ENCODE data around the gene CYTH1.

CYTH1 gene

GRCh38 chr17:78824240-78824639, 42.2 kb upstream of the CYTH1 start:
- TF ChIP-seq CTCF (IDR thresholded peaks at IDR 0.05; ENCODE audit: low read depth, low read length, missing control alignments) = no peak
- no peak for DNase-seq (ENCODE audit: extremely low read depth, low read depth)

GRCh38 chr17:78823282-78824046, 41.4 kb upstream of the CYTH1 start:
- peak; percentile 33 for TF ChIP-seq CTCF (IDR thresholded peaks at IDR 0.05; ENCODE audit: low read depth, low read length, missing control alignments)
- DNase-seq (ENCODE audit: extremely low read depth, low read depth) = no peak
- no peak overlapping the region for H3K4me3 ChIP-seq (replicated peaks; ENCODE audit: low read depth, low read length)

More at GRCh38 chr17:78824240-78824639, 42.2 kb upstream of the CYTH1 start:
- no peak overlapping the region for H3K4me3 ChIP-seq (replicated peaks; ENCODE audit: low read depth, low read length)

GRCh38 chr17:78822552-78822951, 40.5 kb upstream of the CYTH1 start:
- no peak for TF ChIP-seq CTCF (IDR thresholded peaks at IDR 0.05; ENCODE audit: low read depth, low read length, missing control alignments)
- H3K4me3 ChIP-seq (replicated peaks; ENCODE audit: low read depth, low read length) = 0 out of 2 replicates have a peak overlapping the region, but pooled peaks have one; percentile 3
- DNase-seq (ENCODE audit: extremely low read depth, low read depth) = peak; percentile 99

- H3K4me3 ChIP-seq (replicated peaks; ENCODE audit: low read depth, low read length) = no peak overlapping the region
- no peak for TF ChIP-seq CTCF (IDR thresholded peaks at IDR 0.05; ENCODE audit: low read depth, low read length, missing control alignments)
- DNase-seq (ENCODE audit: extremely low read depth, low read depth) = no peak
These were observed 39.9 kb upstream of the CYTH1 start for GRCh38 chr17:78821961-78822360.

GRCh38 chr17:78820841-78821240, 38.8 kb upstream of the CYTH1 start:
- no peak for TF ChIP-seq CTCF (IDR thresholded peaks at IDR 0.05; ENCODE audit: low read depth, low read length, missing control alignments)
- H3K4me3 ChIP-seq (replicated peaks; ENCODE audit: low read depth, low read length) = no peak overlapping the region
- DNase-seq (ENCODE audit: extremely low read depth, low read depth) = no peak

GRCh38 chr17:78819806-78820792, 38.0 kb upstream of the CYTH1 start:
- H3K4me3 ChIP-seq (replicated peaks; ENCODE audit: low read depth, low read length) = no peak overlapping the region
- TF ChIP-seq CTCF (IDR thresholded peaks at IDR 0.05; ENCODE audit: low read depth, low read length, missing control alignments) = no peak
- no peak for DNase-seq (ENCODE audit: extremely low read depth, low read depth)
